Epithelial cell of esophagus (primary cell): ENCODE results near the gene C19orf12.

ENCODE experiments used
- DNase-seq: peaks from one replicate; pipeline ENCODE4 v3.0.0; 2010; ENCODE audit warnings: low read depth
- H3K4me3 ChIP-seq: 2 replicates; pipeline ENCODE4 v1.5.1; 2011; ENCODE audit warnings: mild to moderate bottlenecking, low read length, control low read depth
- CTCF ChIP-seq: IDR thresholded peaks from 2 replicates; pipeline ENCODE4 v1.5.1; 2011; ENCODE audit warnings: low read depth, mild to moderate bottlenecking, low read length, control low read depth, inconsistent platforms; ENCODE audit not compliant: insufficient read depth; ENCODE audit errors: missing control alignments

C19orf12 gene

GRCh38 chr19:29705706-29706105 lies 9.4 kb downstream of the C19orf12 start:
- H3K4me3 ChIP-seq = no peak overlapping the region
- no peak for DNase-seq
- TF ChIP-seq CTCF = no peak

- H3K4me3 ChIP-seq = no peak overlapping the region
- DNase-seq = no peak
Measured at GRCh38 chr19:29704562-29705558, 10.2 kb downstream of the C19orf12 start.

GRCh38 chr19:29702963-29703320 lies 12.1 kb downstream of the C19orf12 start:
- DNase-seq = no peak
- no peak for TF ChIP-seq CTCF
- H3K4me3 ChIP-seq = no peak overlapping the region

More at GRCh38 chr19:29704562-29705558, 10.2 kb downstream of the C19orf12 start:
- no peak for TF ChIP-seq CTCF

- no peak overlapping the region for H3K4me3 ChIP-seq
- TF ChIP-seq CTCF = no peak
- no peak for DNase-seq
Measured at GRCh38 chr19:29702161-29702962, 12.7 kb downstream of the C19orf12 start.

GRCh38 chr19:29700498-29700897 lies 14.6 kb downstream of the C19orf12 start:
- H3K4me3 ChIP-seq = no peak overlapping the region
- DNase-seq = no peak
- no peak for TF ChIP-seq CTCF

GRCh38 chr19:29699861-29700260 lies 15.2 kb downstream of the C19orf12 start:
- H3K4me3 ChIP-seq = no peak overlapping the region
- no peak for TF ChIP-seq CTCF
- no peak for DNase-seq
